HL-60 (cell line): ENCODE measurements around the gene CEP112.

Source experiments
- TF ChIP-seq, protein P1 (sequence below): IDR thresholded peaks from one replicate; pipeline ENCODE4 v1.5.1; 2011; ENCODE audit warnings: low read length, control low read depth, inconsistent platforms; ENCODE audit not compliant: insufficient read depth
- TF ChIP-seq, protein P2 (sequence below): IDR thresholded peaks from 2 replicates; pipeline ENCODE4 v1.6.1; 2012; ENCODE audit warnings: low read depth; ENCODE audit not compliant: insufficient replicate concordance

DNA sequence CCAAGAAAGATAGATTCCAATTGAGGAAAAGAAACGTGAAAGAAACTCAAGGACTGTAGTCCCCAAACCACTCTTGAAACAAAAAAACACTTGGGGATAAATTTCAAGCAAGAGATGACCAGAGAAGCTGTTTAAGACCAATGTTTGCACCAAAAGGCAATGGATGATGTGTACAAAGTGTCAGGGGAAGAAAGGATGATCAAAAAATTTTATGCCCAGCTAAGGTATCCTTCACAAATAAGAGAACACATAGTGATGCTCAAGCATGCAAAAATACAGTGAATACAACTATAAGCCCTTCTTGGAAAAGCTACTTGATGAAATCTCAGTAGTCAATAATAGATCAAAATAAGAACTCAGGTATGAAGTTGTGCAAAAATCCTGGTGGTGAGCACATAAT lies 281.1 kb downstream of the CEP112 start:
- TF ChIP-seq, protein P1, sequence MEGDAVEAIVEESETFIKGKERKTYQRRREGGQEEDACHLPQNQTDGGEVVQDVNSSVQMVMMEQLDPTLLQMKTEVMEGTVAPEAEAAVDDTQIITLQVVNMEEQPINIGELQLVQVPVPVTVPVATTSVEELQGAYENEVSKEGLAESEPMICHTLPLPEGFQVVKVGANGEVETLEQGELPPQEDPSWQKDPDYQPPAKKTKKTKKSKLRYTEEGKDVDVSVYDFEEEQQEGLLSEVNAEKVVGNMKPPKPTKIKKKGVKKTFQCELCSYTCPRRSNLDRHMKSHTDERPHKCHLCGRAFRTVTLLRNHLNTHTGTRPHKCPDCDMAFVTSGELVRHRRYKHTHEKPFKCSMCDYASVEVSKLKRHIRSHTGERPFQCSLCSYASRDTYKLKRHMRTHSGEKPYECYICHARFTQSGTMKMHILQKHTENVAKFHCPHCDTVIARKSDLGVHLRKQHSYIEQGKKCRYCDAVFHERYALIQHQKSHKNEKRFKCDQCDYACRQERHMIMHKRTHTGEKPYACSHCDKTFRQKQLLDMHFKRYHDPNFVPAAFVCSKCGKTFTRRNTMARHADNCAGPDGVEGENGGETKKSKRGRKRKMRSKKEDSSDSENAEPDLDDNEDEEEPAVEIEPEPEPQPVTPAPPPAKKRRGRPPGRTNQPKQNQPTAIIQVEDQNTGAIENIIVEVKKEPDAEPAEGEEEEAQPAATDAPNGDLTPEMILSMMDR: no peak
- TF ChIP-seq, protein P2, sequence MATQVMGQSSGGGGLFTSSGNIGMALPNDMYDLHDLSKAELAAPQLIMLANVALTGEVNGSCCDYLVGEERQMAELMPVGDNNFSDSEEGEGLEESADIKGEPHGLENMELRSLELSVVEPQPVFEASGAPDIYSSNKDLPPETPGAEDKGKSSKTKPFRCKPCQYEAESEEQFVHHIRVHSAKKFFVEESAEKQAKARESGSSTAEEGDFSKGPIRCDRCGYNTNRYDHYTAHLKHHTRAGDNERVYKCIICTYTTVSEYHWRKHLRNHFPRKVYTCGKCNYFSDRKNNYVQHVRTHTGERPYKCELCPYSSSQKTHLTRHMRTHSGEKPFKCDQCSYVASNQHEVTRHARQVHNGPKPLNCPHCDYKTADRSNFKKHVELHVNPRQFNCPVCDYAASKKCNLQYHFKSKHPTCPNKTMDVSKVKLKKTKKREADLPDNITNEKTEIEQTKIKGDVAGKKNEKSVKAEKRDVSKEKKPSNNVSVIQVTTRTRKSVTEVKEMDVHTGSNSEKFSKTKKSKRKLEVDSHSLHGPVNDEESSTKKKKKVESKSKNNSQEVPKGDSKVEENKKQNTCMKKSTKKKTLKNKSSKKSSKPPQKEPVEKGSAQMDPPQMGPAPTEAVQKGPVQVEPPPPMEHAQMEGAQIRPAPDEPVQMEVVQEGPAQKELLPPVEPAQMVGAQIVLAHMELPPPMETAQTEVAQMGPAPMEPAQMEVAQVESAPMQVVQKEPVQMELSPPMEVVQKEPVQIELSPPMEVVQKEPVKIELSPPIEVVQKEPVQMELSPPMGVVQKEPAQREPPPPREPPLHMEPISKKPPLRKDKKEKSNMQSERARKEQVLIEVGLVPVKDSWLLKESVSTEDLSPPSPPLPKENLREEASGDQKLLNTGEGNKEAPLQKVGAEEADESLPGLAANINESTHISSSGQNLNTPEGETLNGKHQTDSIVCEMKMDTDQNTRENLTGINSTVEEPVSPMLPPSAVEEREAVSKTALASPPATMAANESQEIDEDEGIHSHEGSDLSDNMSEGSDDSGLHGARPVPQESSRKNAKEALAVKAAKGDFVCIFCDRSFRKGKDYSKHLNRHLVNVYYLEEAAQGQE: no peak
